GM19035 (cell line): Measurements from ENCODE around the gene SLC9A5.

Source experiments
- ATAC-seq: cut with Tn5 transposase; IDR thresholded peaks from one replicate; pipeline ENCODE4 v1.9.1; 2021; ENCODE audit not compliant: unreplicated experiment

The SLC9A5 gene

GRCh38 chr16:67248401-67249177 lies at the start of gene SLC9A5:
TSS of gene SLC9A5 (plus strand) at chr16:67248979. CDS start at chr16:67249015, 36 bp downstream.
- no peak for ATAC-seq

DNA sequence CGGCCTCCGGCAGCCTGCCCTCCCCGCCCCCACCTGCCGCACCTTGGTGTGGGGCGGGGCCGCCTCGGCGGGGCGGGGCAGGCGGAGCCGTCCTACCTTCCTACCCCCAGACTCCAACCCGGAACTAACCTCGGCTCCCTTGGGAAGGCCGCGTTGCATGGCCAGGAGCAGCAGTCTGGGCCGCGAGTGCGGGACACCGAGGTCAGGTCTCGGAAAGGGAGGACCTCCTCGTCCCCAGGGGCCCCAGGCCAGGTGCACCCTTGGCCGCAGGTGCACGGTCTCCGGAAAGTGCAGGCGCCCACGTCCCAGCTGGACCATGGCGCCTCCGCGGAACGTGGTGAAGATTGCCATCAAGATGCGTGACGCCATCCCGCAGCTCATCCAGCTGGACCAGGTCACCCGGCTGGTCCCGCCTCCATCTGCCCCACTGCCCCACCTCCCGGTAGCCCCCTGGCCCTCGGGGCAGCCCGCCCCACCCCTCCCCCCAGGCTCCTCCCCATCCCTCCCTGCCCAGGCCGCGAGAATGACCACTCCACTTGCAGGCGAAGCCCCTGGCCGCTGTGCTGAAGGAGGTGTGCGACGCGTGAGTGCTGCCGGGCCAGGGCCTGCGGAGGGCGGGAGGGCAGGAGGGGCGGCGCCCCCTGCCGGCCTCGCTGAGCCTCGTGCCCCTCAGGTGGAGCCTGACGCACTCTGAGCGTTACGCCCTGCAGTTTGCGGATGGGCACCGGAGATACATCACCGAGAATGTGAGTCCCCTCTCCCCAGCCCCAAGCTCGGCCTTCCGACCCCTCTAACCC lies 49.6 kb upstream of the SLC9A5 start, which contains the start of gene ELMO3:
ELMO3 (plus strand) TSS at position 121 of the 797 bp plus-strand sequence; CDS start at position 317, 196 bp downstream.
- no peak for ATAC-seq

- ATAC-seq = no peak
These were observed 49.0 kb upstream of the SLC9A5 start for GRCh38 chr16:67199808-67200198.

DNA sequence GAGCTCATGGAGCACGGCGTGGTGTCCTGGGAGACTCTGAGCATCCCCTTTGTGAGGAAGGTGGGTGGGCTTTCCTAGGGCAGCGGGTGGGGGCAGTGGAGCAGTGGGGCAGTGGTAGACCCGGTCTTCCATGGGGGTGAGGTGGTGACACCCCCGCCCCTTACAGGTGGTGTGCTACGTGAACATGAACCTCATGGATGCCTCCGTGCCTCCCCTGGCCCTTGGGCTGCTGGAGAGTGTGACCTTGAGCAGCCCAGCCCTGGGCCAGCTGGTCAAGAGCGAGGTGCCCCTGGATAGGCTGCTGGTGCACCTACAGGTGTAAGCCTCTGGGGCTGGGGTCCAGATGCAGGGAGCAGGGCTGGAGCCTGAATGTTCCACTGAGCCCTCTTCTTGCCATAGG lies 48.3 kb upstream of the SLC9A5 start:
- no peak for ATAC-seq

- no peak for ATAC-seq
These were observed 47.1 kb upstream of the SLC9A5 start for GRCh38 chr16:67201411-67202345.

DNA sequence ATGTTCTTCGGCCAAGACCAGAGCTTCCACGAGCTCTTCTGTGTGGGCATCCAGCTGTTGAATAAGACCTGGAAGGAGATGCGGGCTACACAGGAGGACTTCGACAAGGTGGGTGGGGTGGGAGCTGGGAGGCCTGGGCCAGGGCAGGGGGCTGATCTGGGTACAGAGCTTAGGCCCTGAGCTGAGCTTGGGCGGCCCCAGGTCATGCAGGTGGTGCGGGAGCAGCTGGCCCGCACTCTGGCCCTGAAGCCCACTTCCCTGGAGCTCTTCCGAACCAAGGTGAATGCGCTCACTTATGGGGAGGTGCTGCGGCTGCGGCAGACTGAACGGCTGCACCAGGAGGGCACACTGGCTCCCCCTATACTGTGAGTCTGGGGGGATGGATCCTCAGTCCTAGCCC lies 46.4 kb upstream of the SLC9A5 start:
- ATAC-seq = no peak

DNA sequence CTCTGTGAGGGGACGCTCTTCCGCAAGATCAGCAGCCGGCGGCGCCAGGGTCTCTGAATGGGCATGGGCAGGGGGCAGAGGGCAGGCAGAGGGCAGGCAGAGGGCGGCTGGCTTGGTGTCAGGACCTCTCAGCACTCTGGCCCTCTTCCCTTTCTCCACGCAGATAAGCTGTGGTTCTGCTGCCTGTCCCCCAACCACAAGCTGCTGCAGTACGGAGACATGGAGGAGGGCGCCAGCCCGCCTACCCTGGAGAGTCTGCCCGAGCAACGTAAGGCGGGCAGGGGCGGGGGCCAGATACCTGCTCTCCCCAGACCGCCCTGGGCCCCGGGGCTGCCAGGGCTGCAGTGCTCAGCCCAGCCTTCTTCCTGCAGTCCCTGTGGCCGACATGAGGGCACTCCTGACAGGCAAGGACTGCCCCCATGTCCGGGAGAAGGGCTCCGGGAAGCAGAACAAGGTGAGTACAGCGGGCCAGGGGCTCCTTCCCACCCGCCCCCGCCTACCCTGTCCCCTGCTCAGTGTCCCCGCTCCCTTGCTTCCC lies 45.8 kb upstream of the SLC9A5 start:
- ATAC-seq = no peak

DNA sequence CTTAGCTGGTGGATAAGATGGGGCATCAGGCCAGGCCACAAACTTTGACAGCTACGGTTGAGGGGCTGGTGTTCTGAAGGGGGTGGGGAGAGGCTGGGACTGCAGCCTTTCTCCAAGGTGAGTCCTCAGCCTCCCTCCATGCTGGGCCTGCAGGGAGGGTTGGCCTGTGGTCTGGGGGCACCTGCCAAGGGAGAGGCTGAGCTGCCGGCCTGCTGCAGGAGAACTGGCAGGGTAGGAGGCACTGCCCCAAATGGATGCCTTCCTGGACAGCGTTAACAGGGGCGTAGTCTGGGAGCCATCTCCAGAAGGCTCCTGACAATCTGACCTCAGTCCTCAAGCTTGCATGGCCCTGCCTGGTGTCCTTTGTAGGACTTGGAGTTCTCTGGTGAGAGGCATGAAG lies 44.7 kb upstream of the SLC9A5 start:
- no peak for ATAC-seq

- no peak for ATAC-seq
These were observed 42.5 kb upstream of the SLC9A5 start for GRCh38 chr16:67206129-67206837.

GRCh38 chr16:67206838-67207248 lies 41.9 kb upstream of the SLC9A5 start:
- no peak for ATAC-seq

GRCh38 chr16:67207249-67208091 lies 41.3 kb upstream of the SLC9A5 start:
- ATAC-seq = no peak

DNA sequence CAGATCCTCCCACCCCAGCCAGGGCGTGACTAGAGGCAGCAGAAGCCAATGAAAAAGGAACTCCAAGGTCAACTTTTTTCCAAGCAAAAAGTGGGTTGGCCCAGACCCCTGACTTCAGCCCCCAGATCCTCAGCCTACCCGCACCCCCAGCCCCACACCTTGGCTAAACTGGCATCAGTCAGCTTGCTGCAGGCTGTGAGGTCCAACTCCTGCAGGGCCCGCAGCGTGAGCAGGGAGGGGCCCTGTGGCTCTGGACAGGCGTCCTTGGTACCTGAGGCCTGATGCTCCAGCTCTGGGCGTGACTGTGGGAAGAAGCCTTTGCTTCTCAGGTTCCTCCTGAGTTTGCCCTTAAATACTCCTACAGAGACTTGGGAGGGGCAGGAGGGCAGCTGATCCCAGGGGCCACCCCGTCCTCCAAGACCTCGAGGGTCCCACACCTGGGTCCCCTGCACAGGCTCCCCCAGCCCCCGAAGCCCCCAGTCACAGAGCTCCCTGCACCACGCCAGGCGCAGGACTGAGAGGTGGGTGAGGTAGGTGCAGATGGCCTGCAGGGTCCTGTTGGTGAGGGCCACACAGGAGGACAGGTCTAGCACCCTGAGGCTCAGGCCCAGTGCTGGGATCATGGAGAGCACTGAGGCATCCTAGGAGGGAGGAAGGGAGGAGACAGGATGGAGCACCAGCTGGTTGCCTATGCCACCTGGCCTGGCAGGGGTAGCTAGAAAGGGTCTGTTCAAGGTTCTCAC lies 40.5 kb upstream of the SLC9A5 start:
- ATAC-seq = no peak

GRCh38 chr16:67209565-67209964 lies 39.2 kb upstream of the SLC9A5 start:
- ATAC-seq = no peak

GRCh38 chr16:67210069-67210937 lies 38.5 kb upstream of the SLC9A5 start:
- ATAC-seq = no peak

- ATAC-seq = no peak
These were observed 37.1 kb upstream of the SLC9A5 start for GRCh38 chr16:67211674-67212073.

- ATAC-seq = no peak
These were observed 36.0 kb upstream of the SLC9A5 start for GRCh38 chr16:67212766-67213165.

GRCh38 chr16:67213197-67214019 lies 35.4 kb upstream of the SLC9A5 start:
- no peak for ATAC-seq
